Neural progenitor cell (in vitro differentiated cells): ENCODE measurements around the gene ARL6IP1. TPM values are rescaled to one million over a fixed set of nuclear protein-coding genes. Genes with fewer than 3 reads are reported as not detected.

Source experiments
- DNase-seq: peaks from one replicate; pipeline ENCODE4 v3.0.0-alpha.2; 2016; ENCODE audit warnings: low spot score
- H2AFZ ChIP-seq: fragments of 200-600 bp; sonication (generic); replicated peaks from 2 replicates; pipeline ENCODE4 v1.6.1; 2016; ENCODE audit warnings: antibody characterized with exemption
- H3F3A ChIP-seq: fragments of 200-600 bp; sonication (generic); 2 replicates; pipeline ENCODE4 v1.6.1; 2016; ENCODE audit warnings: antibody characterized with exemption, low read depth
- H3K27ac ChIP-seq: fragments of 200-600 bp; sonication (generic); 2 replicates; pipeline ENCODE4 v1.5.1; 2016; ENCODE audit warnings: mild to moderate bottlenecking
- H3K27me3 ChIP-seq: fragments of 200-600 bp; sonication (generic); 2 replicates; pipeline ENCODE4 v1.6.1; 2016; ENCODE audit warnings: mild to moderate bottlenecking, moderate library complexity
- H3K36me3 ChIP-seq: fragments of 200-600 bp; sonication (generic); 2 replicates; pipeline ENCODE4 v1.5.1; 2016
- H3K4me1 ChIP-seq: fragments of 200-600 bp; sonication (generic); 2 replicates; pipeline ENCODE4 v1.6.1; 2016; ENCODE audit warnings: mixed run types
- H3K4me2 ChIP-seq: fragments of 200-600 bp; sonication (generic); 2 replicates; pipeline ENCODE4 v1.6.1; 2016
- H3K4me3 ChIP-seq: fragments of 200-600 bp; sonication (generic); 2 replicates; pipeline ENCODE4 v1.5.1; 2016
- H3K79me2 ChIP-seq: fragments of 200-600 bp; sonication (generic); 2 replicates; pipeline ENCODE4 v1.6.1; 2016; ENCODE audit warnings: low read depth
- H3K9ac ChIP-seq: fragments of 200-600 bp; sonication (generic); 2 replicates; pipeline ENCODE4 v1.6.1; 2016
- H3K9me3 ChIP-seq: fragments of 200-600 bp; sonication (generic); 2 replicates; pipeline ENCODE4 v1.5.1; 2016; ENCODE audit warnings: low read depth
- H4K20me1 ChIP-seq: fragments of 200-600 bp; sonication (generic); 2 replicates; pipeline ENCODE4 v1.6.1; 2016; ENCODE audit warnings: low read depth
- H3K27ac Mint-ChIP-seq: 3 replicates; pipeline ENCODE4 v1.8.0; 2021; ENCODE audit warnings: mixed read lengths
- H3K27me3 Mint-ChIP-seq: 2 replicates; pipeline ENCODE4 v1.8.0; 2022; ENCODE audit warnings: low read depth, mild to moderate bottlenecking, inconsistent platforms, moderate library complexity, mixed read lengths; ENCODE audit not compliant: insufficient read depth
- H3K36me3 Mint-ChIP-seq: 3 replicates; pipeline ENCODE4 v1.8.0; 2021; ENCODE audit warnings: mixed read lengths
- H3K4me1 Mint-ChIP-seq: 3 replicates; pipeline ENCODE4 v1.8.0; 2021; ENCODE audit warnings: mixed read lengths
- H3K4me3 Mint-ChIP-seq: 3 replicates; pipeline ENCODE4 v1.8.0; 2021; ENCODE audit warnings: mild to moderate bottlenecking, moderate library complexity, mixed read lengths
- H3K9me3 Mint-ChIP-seq: 3 replicates; pipeline ENCODE4 v1.8.0; 2020; ENCODE audit warnings: mixed read lengths
- EZH2 ChIP-seq: fragments of 200-600 bp; sonication (generic); IDR thresholded peaks from 2 replicates; pipeline ENCODE4 v1.6.1; 2017; ENCODE audit warnings: antibody characterized with exemption, mild to moderate bottlenecking, moderate library complexity
- EZH2phosphoT487 ChIP-seq: fragments of 200-600 bp; sonication (generic); IDR thresholded peaks from 2 replicates; pipeline ENCODE4 v1.6.1; 2017; ENCODE audit warnings: antibody characterized with exemption
- total RNA-seq: library from RNA; depleted of rRNA; stranded (reverse); fragments of >200 nt; gene quantifications from 2 replicates; pipeline ENCODE4 v1.2.3, GENCODE V29; 2015; ENCODE audit warnings: low replicate concordance
- TF ChIP-seq, protein P1 (sequence below): fragments of 200-600 bp; sonication (generic); IDR thresholded peaks from 2 replicates; pipeline ENCODE4 v1.5.1; 2017; ENCODE audit warnings: antibody characterized with exemption, mild to moderate bottlenecking

ARL6IP1 gene
- total RNA-seq, 1 donor from 2014 or later = 813 TPM

DNA sequence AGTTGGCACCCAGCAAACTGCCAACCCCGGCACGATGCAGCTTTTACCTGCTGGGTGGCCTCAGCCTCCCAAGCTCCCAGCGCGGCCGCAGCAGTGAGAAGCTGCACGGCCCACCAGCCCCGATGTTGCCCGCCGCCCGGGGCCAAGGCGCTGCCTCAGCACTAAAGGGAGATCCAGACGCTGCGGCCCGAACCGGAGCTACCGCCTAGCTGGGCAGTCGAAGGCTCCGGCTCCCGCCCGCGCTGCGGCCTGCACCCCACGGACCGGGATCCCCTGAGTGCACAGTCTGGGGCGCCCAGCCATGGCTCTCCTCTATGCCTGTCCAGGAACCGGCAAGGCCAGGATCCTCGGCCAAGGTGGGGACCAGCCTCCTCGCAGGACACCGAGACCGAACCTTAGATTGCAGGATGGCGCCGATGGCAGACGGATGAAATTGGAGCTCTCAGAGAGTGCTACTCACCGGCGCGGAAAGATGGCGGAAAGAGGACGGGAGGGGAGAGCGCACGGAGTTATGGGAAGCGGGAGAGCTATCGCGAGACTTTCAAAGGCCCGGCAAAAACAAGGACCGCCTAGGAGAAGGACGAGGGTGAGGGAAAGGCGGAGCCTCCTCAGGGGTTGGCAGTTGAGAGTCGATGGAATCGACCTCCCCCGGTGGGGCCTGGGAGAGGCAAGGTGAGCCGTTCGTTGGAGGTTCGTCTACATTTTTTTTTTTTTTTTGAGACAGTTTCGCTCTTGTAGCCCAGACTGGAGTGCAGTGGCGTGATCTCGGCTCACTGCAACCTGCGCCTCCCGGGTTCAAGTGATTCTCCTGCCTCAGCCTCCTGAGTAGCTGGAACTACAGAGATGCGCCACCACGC is 11.3 kb downstream of the ARL6IP1 start, which contains the start of gene RPS15A:
Gene RPS15A, minus strand, starts transcription at position 485 of the 857 bp plus-strand sequence. CDS start 1,221 bp downstream, outside the sequence.
- H3K4me3 Mint-ChIP-seq = peak within 1 kb of the TSS; percentile 93
- no peaks in the 10 kb centered on the region for H3K9me3 ChIP-seq
- peaks cover 3% of the 10 kb centered on the region for H3K27me3 Mint-ChIP-seq
- peaks cover 26% of the 10 kb centered on the region for H3K4me1 ChIP-seq
- peaks cover 36% of the 10 kb centered on the region for H3K4me1 Mint-ChIP-seq
- no peaks in the 10 kb centered on the region for H3K27me3 ChIP-seq
- H3F3A ChIP-seq = peaks cover 94% of the 10 kb centered on the region
- H3K4me2 ChIP-seq = peak within 1 kb of the TSS; percentile 99
- peak within 1 kb of the TSS; percentile 87 for H3K27ac ChIP-seq
- H3K27ac Mint-ChIP-seq = peak within 1 kb of the TSS; percentile 88
- H3K79me2 ChIP-seq = peaks cover 68% of the 10 kb centered on the region
- peaks cover 49% of the 10 kb centered on the region for H3K36me3 Mint-ChIP-seq
- H3K36me3 ChIP-seq = peaks cover 34% of the 10 kb centered on the region
- TF ChIP-seq, protein P1, sequence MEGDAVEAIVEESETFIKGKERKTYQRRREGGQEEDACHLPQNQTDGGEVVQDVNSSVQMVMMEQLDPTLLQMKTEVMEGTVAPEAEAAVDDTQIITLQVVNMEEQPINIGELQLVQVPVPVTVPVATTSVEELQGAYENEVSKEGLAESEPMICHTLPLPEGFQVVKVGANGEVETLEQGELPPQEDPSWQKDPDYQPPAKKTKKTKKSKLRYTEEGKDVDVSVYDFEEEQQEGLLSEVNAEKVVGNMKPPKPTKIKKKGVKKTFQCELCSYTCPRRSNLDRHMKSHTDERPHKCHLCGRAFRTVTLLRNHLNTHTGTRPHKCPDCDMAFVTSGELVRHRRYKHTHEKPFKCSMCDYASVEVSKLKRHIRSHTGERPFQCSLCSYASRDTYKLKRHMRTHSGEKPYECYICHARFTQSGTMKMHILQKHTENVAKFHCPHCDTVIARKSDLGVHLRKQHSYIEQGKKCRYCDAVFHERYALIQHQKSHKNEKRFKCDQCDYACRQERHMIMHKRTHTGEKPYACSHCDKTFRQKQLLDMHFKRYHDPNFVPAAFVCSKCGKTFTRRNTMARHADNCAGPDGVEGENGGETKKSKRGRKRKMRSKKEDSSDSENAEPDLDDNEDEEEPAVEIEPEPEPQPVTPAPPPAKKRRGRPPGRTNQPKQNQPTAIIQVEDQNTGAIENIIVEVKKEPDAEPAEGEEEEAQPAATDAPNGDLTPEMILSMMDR = no peak
- TF ChIP-seq EZH2 (peak; percentile 37), EZH2phosphoT487 (no peak)
- no peaks in the 10 kb centered on the region for H3K9me3 Mint-ChIP-seq
- H3K9ac ChIP-seq = peak within 1 kb of the TSS; percentile 99
- peak within 1 kb of the TSS; percentile 95 for H2AFZ ChIP-seq
- DNase-seq = peak; percentile 97
- peak within 1 kb of the TSS; percentile 94 for H3K4me3 ChIP-seq
- peaks cover 50% of the 10 kb centered on the region for H4K20me1 ChIP-seq

GRCh38 chr16:18789515-18789849 is 11.9 kb downstream of the ARL6IP1 start:
- peak overlapping the region; percentile 94 for H3K4me3 ChIP-seq
- peak overlapping the region; percentile 87 for H3K27ac ChIP-seq
- TF ChIP-seq EZH2phosphoT487 (no peak), EZH2 (no peak)
- TF ChIP-seq, protein P1 = no peak
- H3K36me3 ChIP-seq = peaks cover 34% of the 10 kb centered on the region
- H2AFZ ChIP-seq = no peak overlapping the region
- peaks cover 56% of the 10 kb centered on the region for H4K20me1 ChIP-seq
- Mint-ChIP-seq H3K27ac (peak overlapping the region; percentile 84), H3K36me3 (peaks cover 55% of the 10 kb centered on the region), H3K27me3 (peaks cover 3% of the 10 kb centered on the region), H3K9me3 (no peaks in the 10 kb centered on the region), H3K4me1 (peaks cover 36% of the 10 kb centered on the region), H3K4me3 (peak overlapping the region; percentile 93)
- H3K9ac ChIP-seq = peak overlapping the region; percentile 99
- H3K79me2 ChIP-seq = peaks cover 68% of the 10 kb centered on the region
- no peaks in the 10 kb centered on the region for H3K27me3 ChIP-seq
- no peak for DNase-seq
- H3K4me2 ChIP-seq = peak overlapping the region; percentile 99
- H3K9me3 ChIP-seq = no peaks in the 10 kb centered on the region
- H3F3A ChIP-seq = peaks cover 94% of the 10 kb centered on the region
- H3K4me1 ChIP-seq = peaks cover 26% of the 10 kb centered on the region

GRCh38 chr16:18788828-18789514 is 12.4 kb downstream of the ARL6IP1 start:
- no peaks in the 10 kb centered on the region for H3K27me3 ChIP-seq
- peaks cover 26% of the 10 kb centered on the region for H3K4me1 ChIP-seq
- peaks cover 61% of the 10 kb centered on the region for H4K20me1 ChIP-seq
- peak overlapping the region; percentile 94 for H3K4me3 ChIP-seq
- Mint-ChIP-seq H3K4me3 (peak overlapping the region; percentile 93), H3K36me3 (peaks cover 54% of the 10 kb centered on the region), H3K4me1 (peaks cover 36% of the 10 kb centered on the region), H3K27ac (peak overlapping the region; percentile 84), H3K27me3 (peaks cover 3% of the 10 kb centered on the region), H3K9me3 (no peaks in the 10 kb centered on the region)
- TF ChIP-seq, protein P1 = no peak
- TF ChIP-seq EZH2 (no peak), EZH2phosphoT487 (no peak)
- H3K9me3 ChIP-seq = no peaks in the 10 kb centered on the region
- H3K4me2 ChIP-seq = peak overlapping the region; percentile 99
- peaks cover 94% of the 10 kb centered on the region for H3F3A ChIP-seq
- peak overlapping the region; percentile 87 for H3K27ac ChIP-seq
- no peak for DNase-seq
- H2AFZ ChIP-seq = no peak overlapping the region
- H3K36me3 ChIP-seq = peaks cover 32% of the 10 kb centered on the region
- H3K9ac ChIP-seq = peak overlapping the region; percentile 99
- peaks cover 68% of the 10 kb centered on the region for H3K79me2 ChIP-seq
